Esophagus muscularis mucosa (tissue), 4 donors: Measurements from ENCODE around the gene WDR37. TPM values are rescaled to one million over a fixed set of nuclear protein-coding genes. Genes with fewer than 3 reads are reported as not detected.
"Not testable (repeated sequence)": the region's sequence is repeated elsewhere in the genome, so short reads cannot be mapped to it uniquely, and the experiment has no call there.

Source experiments
- DNase-seq: peaks from one replicate; pipeline ENCODE4 v3.0.0-alpha.2; 2017; ENCODE audit errors: extremely low spot score
- H3K27ac ChIP-seq, 4 donors: fragments of 200-600 bp; sonication (generic); replicated peaks in 1 of 4; 1 replicate in 3 of 4; 2 replicates in 1 of 4; pipeline ENCODE4 v1.5.1; 2016 to 2019; ENCODE audit warnings: mild to moderate bottlenecking in 1 of 4
- H3K27me3 ChIP-seq, 4 donors: fragments of 200-600 bp; sonication (generic); one replicate each; pipeline versions ENCODE4 v1.5.1 to v1.6.0; 2016 to 2019
- H3K36me3 ChIP-seq, 4 donors: fragments of 200-600 bp; sonication (generic); one replicate each; pipeline ENCODE4 v1.5.1; 2016 to 2019
- H3K4me1 ChIP-seq, 4 donors: fragments of 200-600 bp; sonication (generic); one replicate each; pipeline ENCODE4 v1.5.1; 2016 to 2019
- H3K4me3 ChIP-seq, 4 donors: fragments of 200-600 bp; sonication (generic); 1 replicate in 2 of 4; 2 replicates in 2 of 4; pipeline ENCODE4 v1.5.1; 2016 to 2019; ENCODE audit warnings: mild to moderate bottlenecking in 4 of 4, moderate library complexity in 1 of 4
- H3K9me3 ChIP-seq, 4 donors: fragments of 200-600 bp; sonication (generic); 1 replicate in 3 of 4; 2 replicates in 1 of 4; pipeline ENCODE4 v1.5.1; 2016 to 2019
- CTCF ChIP-seq, 3 experiments: fragments of 200-600 bp in 2 of 3; fragments of 450-650 bp in 1 of 3; sonication (generic) in 2 of 3; IDR thresholded peaks; one replicate each; pipeline ENCODE4 v1.5.1; 2017 to 2019; ENCODE audit warnings: antibody characterized with exemption in 3 of 3, mild to moderate bottlenecking in 2 of 3, moderate library complexity in 1 of 3
- EP300 ChIP-seq: sonication (generic); formaldehyde crosslinking; IDR thresholded peaks from one replicate; pipeline ENCODE4 v1.6.1; 2017; ENCODE audit warnings: antibody characterized with exemption
- POLR2A ChIP-seq: fragments of 450-650 bp; IDR thresholded peaks from one replicate; pipeline ENCODE4 v1.6.1; 2017; ENCODE audit warnings: antibody characterized with exemption, moderate library complexity, mild to moderate bottlenecking, low read depth
- POLR2AphosphoS5 ChIP-seq, 2 donors: sonication (generic); formaldehyde crosslinking; IDR thresholded peaks; one replicate each; pipeline ENCODE4 v1.6.1; 2017; ENCODE audit warnings: antibody characterized with exemption in 2 of 2
- WGBS: methylation state at CpG from one replicate; pipeline ENCODE4 v1.1.5; 2018; 5-methylcytosine and 5-hydroxymethylcytosine counted together
- intact Hi-C: fragments of 100-400 bp; cut with DNase I; formaldehyde crosslinking; loops from one replicate; pipeline ENCODE4 v1.15.1; 2023
- total RNA-seq, 4 donors: library from RNA; depleted of rRNA; stranded (reverse); fragments of >200 nt; gene quantifications; one replicate each; pipeline versions ENCODE4 v1.1.0 to v1.2.1, GENCODE V29; 2016

WDR37 gene
- total RNA-seq, 4 donors from 2014 or later: 9.1 to 17.2 (median 13.2) TPM

- Histone ChIP-seq H3K27ac (no peak overlapping the region), H3K27me3 (no peaks in the 10 kb centered on the region), H3K4me1 (peaks cover 0 to 15% (median 9%) of the 10 kb centered on the region in 4 donors), H3K4me3 (no peak overlapping the region), H3K36me3 (peaks cover 0 to 20% (median 7%) of the 10 kb centered on the region in 4 donors), H3K9me3 (no peaks in the 10 kb centered on the region)
- no peak for TF ChIP-seq CTCF (IDR thresholded peaks at IDR 0.05)
- TF ChIP-seq EP300: no peak
- TF ChIP-seq POLR2AphosphoS5 (IDR thresholded peaks at IDR 0.05): no peak
- TF ChIP-seq POLR2A: no peak
- WGBS: 82% methylated on average over 7 of the region's 7 CpGs
- intact Hi-C loops: no loop called here
- DNase-seq: no peak
Measured at GRCh38 chr10:1063232-1063865, 7.2 kb downstream of the WDR37 start.

DNA sequence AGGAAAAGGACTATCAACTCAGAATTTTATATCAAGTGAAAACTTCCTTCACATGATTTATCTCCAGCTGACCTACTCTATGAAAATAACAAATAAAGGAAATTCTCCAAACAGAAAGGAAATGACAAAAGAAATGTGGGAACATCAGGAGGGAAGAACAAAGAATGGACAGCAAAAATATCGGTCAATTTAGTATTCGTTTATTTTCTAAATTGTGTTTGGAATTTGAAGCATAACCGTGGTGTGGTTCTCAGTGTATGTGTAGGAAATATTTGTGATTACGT is 8.7 kb downstream of the WDR37 start:
- TF ChIP-seq EP300: no peak
- no peak for TF ChIP-seq CTCF (IDR thresholded peaks at IDR 0.05)
- no peak for TF ChIP-seq POLR2AphosphoS5 (IDR thresholded peaks at IDR 0.05)
- no peak for TF ChIP-seq POLR2A
- Histone ChIP-seq H3K27ac (no peak overlapping the region), H3K36me3 (peaks cover 0 to 12% (median 7%) of the 10 kb centered on the region in 4 donors), H3K9me3 (no peaks in the 10 kb centered on the region), H3K4me1 (peaks cover 2 to 8% (median 5%) of the 10 kb centered on the region in 4 donors), H3K4me3 (no peak overlapping the region), H3K27me3 (no peaks in the 10 kb centered on the region)
- no peak for DNase-seq
- 94% methylated on average over 4 of the region's 4 CpGs for WGBS
- intact Hi-C loops: no loop called here

DNA sequence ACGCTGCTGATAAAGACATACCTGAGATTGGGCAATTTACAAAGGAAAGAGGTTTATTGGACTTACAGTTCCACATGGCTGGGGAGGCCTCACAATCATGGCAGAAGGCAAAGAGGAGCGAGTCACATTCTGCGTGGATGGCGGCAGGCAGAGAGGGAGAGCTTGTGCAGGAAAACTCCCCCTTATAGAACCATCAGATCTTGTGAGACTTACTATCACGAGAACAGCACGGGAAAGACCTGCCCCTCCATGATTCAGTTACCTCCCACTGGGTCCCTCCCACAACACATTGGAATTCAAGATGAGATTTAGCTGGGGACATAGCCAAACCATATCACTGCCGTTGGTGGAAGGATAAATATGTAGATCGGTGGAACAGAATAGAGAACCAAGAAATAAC is 10.5 kb downstream of the WDR37 start:
- H3K4me1 ChIP-seq: peaks cover 0 to 11% (median 3%) of the 10 kb centered on the region in 4 donors
- peaks cover 0 to 12% (median 7%) of the 10 kb centered on the region in 4 donors for H3K36me3 ChIP-seq
- DNase-seq, H3K27ac ChIP-seq, H3K4me3 ChIP-seq, H3K27me3 ChIP-seq, intact Hi-C loops, H3K9me3 ChIP-seq: not testable (repeated sequence)
- 92% methylated on average over 8 of the region's 8 CpGs for WGBS

DNA sequence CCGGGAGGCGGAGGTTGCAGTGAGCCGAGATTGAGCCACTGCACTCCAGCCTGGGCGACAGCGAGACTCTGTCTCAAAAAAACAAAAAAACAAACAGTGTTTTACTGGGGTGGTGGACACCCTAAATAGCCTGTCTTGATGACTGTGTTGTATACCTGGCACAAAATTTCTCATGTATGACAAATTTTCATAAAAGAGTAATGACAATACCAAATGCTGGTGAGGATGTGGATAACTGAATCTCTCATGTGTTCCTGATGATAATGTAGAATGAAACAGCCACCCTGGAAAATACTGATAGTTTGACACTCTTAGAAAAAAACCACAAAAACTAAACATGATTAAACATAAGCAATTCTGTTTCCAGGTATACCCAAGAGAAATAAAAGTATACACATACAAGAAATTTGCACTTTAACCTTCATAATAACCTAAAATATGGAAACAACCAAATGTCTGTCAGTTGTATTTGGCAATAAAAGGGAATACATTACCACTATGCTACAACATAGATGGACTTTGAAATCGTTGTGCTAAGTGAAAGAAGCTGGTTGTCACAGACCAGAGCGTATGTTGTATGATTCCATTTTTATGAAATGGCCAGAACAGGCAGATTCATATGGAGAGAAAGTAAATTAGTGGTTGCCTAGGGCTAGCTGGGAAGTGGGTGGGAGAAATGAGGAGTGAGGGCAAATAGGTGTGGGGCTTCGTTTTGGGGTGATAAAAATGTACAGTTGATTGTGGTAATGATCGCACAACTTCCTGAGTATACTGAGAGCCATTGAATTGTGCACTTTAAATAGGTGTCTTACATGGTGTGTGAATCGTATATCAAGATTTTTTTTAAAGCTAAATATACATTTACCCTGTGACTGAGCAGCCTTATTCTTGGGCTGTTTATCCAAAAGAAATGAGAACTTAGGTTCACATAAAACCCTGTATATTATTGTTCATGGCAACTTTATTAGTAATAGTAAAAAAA is 12.5 kb downstream of the WDR37 start:
- DNase-seq: no peak
- Histone ChIP-seq H3K27me3 (no peaks in the 10 kb centered on the region), H3K36me3 (peaks cover 12 to 21% (median 18%) of the 10 kb centered on the region in 4 donors), H3K9me3 (no peaks in the 10 kb centered on the region), H3K4me1 (peaks cover 0 to 5% (median 2%) of the 10 kb centered on the region in 4 donors), H3K4me3 (no peak overlapping the region), H3K27ac (no peak overlapping the region)
- WGBS: 89% methylated on average over 10 of the region's 10 CpGs
- intact Hi-C loops: no loop called here
- TF ChIP-seq POLR2AphosphoS5 (IDR thresholded peaks at IDR 0.05) (no peak), CTCF (IDR thresholded peaks at IDR 0.05) (no peak), POLR2A (no peak)

DNA sequence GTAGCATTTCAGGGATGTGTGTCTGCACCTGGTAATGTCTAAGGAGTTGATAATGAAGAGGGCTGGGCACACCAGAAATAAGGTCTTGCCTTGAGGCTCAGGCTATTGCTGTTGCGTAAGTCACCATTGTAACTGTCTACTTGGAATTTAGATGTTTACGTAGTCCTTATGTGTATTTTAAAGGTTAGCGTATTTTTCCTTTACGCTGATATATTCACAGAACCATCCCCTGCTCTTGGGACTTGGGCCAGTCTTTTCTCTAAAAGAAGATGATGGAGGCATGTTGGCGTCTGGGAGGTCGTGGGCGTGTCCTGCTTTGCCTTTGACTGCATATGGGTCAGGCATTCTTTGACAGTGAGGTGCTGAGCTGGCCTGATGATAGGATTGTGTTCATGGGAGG is 14.7 kb downstream of the WDR37 start:
- H3K27me3 ChIP-seq: no peaks in the 10 kb centered on the region
- no peaks in the 10 kb centered on the region for H3K9me3 ChIP-seq
- no peak overlapping the region for H3K27ac ChIP-seq
- DNase-seq: no peak
- no peak for TF ChIP-seq POLR2A
- no peak for TF ChIP-seq CTCF (IDR thresholded peaks at IDR 0.05)
- no peak for TF ChIP-seq EP300
- no peak for TF ChIP-seq POLR2AphosphoS5 (IDR thresholded peaks at IDR 0.05)
- H3K36me3 ChIP-seq: peaks cover 19 to 31% (median 30%) of the 10 kb centered on the region in 4 donors
- intact Hi-C loops: no loop called here
- peaks cover 0 to 5% (median 2%) of the 10 kb centered on the region in 4 donors for H3K4me1 ChIP-seq
- H3K4me3 ChIP-seq: no peak overlapping the region
- 84% methylated on average over 7 of the region's 7 CpGs for WGBS
